ENCODE measurements around the gene C10orf143.

DNA sequence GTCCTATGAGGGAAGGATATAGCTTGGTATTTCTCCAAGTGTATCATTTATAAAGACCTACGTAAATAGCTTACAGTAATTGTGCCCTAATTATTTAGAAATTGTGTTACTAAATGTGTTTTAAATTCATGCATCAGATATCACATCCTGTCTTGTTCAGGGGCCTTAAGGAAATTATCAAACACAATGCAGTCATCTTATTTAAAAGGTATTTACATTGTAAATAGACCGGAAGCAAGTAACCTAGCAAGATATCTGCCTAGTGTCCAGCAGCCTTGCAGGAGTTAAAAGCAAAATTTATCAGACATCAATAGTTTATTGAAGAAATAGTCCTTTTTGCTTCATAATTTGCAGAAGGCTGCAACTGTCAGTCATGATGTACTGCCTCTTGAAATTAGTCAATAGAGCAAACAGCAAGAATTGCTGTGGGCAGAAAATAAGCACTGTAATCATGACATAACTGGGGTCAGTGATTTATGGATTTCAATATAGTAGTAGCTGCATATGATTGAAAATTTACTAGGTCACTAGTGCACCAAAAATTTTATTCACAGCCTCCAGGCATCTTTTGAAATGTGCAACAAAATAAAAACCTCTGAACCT, 48.7 kb upstream of the C10orf143 start:
- TF ChIP-seq POLR2AphosphoS5 (IDR thresholded peaks at IDR 0.05) = no peak
- TF ChIP-seq, protein P1, sequence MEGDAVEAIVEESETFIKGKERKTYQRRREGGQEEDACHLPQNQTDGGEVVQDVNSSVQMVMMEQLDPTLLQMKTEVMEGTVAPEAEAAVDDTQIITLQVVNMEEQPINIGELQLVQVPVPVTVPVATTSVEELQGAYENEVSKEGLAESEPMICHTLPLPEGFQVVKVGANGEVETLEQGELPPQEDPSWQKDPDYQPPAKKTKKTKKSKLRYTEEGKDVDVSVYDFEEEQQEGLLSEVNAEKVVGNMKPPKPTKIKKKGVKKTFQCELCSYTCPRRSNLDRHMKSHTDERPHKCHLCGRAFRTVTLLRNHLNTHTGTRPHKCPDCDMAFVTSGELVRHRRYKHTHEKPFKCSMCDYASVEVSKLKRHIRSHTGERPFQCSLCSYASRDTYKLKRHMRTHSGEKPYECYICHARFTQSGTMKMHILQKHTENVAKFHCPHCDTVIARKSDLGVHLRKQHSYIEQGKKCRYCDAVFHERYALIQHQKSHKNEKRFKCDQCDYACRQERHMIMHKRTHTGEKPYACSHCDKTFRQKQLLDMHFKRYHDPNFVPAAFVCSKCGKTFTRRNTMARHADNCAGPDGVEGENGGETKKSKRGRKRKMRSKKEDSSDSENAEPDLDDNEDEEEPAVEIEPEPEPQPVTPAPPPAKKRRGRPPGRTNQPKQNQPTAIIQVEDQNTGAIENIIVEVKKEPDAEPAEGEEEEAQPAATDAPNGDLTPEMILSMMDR (IDR thresholded peaks at IDR 0.05) = no peak
